HL-60/S4 treated with retinoic acid at 250 ng/mL for 4 days and 3 days (cell line): ENCODE results near the gene RNF103.
"Not testable (repeated sequence)": the region's sequence is repeated elsewhere in the genome, so short reads cannot be mapped to it uniquely, and the experiment has no call there.

Experiments used
- in situ Hi-C: fragments of 300-500 bp; cut with MboI; formaldehyde crosslinking; loops from 2 replicates; pipeline ENCODE4 v1.7.0; 2022; ENCODE audit warnings: low sequenced_read_pairs

The RNF103 gene

DNA sequence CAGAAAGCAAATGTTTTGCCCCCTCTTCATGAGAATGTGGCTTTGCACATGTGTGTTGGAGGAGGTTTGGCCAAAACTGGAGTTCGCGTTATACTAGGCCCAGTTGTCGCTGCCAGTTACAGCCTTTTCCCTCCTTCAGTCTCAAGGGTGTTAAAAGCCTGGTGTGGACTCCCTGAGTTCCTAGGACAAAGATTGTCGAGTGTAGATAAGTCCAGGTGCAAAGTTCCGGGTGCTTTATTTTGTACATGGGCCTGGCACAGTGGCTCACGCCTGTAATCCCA, 542 bp upstream of the RNF103 start:
- in situ Hi-C loops, result no loop called here

- in situ Hi-C loops, result no loop called here
Measured at GRCh38 chr2:86623043-86623493, 597 bp downstream of the RNF103 start.

DNA sequence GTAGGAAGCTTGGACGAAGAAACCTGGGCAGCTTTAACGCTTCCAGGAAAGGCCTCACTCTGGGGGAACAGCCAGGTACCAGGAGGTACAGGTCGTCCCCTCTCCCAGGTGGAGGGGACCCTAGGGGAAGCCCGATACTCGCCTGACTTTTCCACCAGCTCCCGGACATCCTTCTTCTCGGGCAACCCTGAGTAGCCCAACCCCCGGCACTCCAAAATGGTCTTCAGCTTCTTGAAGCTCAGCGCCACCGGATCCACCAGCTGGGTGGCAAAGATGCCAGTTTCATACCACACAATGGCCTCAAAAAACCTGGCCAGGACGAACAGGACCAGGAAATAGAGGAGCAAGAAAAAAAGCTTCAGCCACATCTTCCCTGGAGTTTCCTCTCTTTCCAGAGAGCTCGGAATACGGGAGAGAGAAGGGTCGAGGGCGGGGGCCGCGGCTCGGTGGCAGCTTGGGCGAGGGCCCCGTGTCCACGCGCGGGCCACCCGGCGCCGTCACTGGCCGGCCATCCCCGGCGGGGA, 1.1 kb downstream of the RNF103 start:
- in situ Hi-C loops, result no loop called here

DNA sequence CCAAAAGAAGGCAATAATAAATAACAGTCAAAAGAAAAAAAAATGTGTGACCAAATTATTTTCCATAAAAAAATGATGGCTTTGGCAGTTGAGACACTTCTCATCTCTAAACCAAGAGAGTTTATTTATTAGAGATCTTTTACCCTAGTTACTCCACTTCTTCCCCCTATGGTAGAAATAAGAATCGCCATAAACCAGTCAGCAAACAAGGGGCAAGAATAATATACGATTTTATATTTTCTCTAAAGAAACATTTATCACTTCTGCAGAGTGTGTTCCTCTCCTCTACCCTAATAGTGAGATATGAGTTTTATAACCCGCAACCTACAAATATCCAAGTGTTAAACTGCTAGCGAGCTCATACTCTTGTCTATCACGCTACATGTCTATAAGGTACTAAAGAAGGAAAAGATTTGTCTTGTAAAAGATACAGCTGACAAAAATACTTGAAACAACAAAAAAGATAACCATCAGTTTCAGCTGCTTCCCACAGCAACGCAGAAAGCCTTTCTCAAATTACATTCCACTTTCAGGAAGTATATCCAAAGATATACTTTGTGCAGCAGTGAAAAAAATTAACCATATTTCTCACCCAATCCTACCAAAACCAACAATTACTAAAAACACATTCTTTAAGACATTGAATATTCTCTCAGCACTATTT, 2.3 kb downstream of the RNF103 start:
- in situ Hi-C loops, result no loop called here

DNA sequence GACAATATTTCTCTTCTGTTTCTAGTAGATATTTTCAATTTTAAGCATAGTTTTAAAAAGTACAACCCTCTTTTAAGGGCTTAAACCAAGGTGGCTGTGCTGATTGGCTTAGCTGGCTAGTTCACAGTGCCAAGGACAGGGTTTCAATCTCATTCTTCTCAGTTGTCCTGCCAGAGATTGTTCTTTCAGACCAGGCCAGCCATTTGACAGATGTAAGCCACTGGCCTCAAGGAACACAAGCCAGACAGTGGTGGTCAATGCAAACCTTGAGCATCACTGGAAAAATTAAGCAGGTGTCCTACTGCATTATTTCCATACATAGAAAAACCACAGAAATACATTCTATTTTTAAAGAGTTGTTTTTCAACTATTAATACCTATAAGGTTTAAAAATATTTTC, 5.9 kb downstream of the RNF103 start:
- in situ Hi-C loops, result no loop called here

DNA sequence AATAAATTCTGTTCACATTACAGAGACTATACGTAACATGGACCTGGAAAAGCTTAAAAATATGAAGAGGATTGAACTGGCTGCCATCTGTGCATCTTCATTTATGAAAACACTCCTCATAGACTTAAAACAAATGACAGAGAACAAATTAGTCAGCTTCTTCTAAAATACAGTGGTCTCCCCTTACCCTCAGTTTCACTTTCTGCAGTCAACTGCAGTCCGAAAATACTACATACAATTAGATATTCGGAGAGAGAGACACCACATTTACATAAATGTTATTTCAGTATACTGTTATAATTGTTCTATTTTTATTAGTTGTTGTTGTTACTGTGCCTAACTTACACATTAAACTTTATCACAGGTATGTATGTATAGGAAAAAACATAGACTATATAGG, 6.5 kb downstream of the RNF103 start:
- in situ Hi-C loops, result no loop called here

GRCh38 chr2:86616502-86616901, 7.2 kb downstream of the RNF103 start:
- in situ Hi-C loops, result no loop called here

DNA sequence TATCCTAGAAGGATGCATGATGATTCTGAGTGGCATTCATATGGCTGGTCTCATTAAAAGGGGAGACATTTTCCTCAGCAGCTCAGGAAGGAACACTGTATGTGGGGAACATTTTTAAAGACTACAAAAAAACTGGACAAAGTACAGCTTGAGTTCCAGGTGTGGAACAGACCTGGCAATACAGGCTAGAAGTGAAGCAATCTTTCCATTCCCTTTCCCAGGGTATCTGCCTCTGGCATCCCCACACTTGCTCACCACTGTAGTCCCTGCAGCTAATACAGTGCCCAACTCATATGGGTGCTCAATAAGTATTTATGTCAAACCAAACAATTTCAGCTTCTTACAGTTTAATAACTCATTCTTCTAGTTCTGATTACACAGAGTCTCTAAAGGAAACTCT, 8.1 kb downstream of the RNF103 start:
- in situ Hi-C loops, result no loop called here

DNA sequence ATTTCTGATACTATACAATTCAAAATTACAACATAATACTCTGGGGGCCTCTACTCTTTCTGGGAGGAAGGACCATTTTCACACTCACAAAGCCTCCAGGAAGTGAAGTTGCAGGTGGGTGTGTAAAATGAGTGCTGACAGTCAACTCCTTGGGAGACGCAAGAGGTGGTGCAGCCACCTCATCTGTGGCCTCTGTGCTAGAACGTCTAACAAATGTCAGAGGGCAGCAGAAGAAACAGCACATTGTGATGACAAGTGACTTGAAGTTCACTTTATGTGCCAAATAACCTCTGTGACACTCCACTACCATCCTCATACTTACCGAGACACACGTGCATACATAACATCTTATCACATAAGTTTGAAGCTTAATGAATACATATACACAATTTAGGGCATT, 10.2 kb downstream of the RNF103 start:
- in situ Hi-C loops, result no loop called here

DNA sequence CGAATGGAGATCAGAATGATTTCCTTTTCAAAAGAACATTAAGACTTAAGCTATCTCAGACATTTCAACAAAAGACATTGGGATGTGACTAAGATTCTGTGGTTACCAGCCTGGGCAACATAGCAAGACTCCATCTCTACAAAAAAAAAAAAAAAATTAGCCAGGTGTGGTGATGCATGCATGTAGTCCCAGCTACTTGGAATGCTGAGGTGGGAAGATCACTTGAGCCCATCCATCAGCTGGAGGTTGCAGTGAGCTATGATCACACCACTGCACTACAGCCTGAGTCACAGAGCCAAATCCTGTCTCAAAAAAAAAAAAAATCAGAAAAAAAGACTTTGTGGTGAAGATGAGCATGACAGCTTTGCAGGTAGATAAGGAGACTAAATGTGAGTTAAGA, 12.8 kb downstream of the RNF103 start:
- in situ Hi-C loops, result no loop called here

DNA sequence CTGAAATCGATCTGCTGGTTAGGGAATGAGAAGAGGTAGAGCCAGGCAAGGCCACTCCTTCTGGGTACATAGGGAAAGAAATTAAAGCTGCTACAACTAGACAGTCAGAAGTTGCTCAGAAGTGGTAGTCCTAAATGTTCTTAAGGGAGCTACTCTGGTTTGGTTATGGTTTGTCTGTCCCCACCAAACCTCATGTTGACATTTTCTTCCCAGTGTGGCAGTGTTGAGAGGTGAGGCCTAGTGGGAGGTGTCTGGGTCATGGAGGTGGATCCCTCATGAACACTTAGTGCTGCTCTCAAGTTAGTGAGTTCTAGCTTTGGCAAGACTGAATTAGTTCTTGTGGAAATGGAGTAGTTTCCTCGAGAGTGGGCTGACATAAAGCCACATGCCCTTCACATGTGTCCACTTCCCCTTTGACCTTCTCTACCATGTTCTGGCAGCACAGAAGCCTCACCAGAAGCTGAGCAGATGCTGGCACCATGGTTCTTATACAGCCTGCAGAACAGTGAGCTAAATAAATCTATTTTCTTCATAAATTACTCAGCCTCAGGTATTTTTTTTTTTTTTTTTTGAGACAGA, 14.7 kb downstream of the RNF103 start:
- in situ Hi-C loops, result no loop called here

DNA sequence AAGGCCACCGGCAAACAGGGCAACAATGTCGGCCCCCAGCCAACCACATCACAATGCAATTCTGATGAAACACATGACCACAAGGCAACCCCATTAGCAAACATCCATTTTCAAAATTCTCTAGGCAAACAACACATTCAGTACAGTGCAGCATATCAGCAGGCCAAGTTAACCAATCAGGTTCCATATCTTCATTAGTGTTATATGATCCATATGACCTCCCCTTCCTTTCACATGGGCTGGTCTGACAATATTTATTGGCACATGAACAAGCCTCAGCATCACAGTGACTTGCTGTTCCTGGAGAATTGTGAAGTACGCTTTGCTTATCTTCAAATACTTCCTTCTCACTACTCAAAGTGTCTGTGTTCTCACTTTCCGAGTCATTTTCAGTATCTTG, 19.8 kb downstream of the RNF103 start:
- in situ Hi-C loops, result no loop called here

GRCh38 chr2:86598966-86599365, 24.7 kb downstream of the RNF103 start:
- in situ Hi-C loops, result no loop called here

- in situ Hi-C loops, result no loop called here
Measured at GRCh38 chr2:86596118-86596517, 27.5 kb downstream of the RNF103 start.

- in situ Hi-C loops, result no loop called here
Measured at GRCh38 chr2:86593266-86593665, 30.4 kb downstream of the RNF103 start.

GRCh38 chr2:86592547-86593230, 31.0 kb downstream of the RNF103 start:
- in situ Hi-C loops, result no loop called here

DNA sequence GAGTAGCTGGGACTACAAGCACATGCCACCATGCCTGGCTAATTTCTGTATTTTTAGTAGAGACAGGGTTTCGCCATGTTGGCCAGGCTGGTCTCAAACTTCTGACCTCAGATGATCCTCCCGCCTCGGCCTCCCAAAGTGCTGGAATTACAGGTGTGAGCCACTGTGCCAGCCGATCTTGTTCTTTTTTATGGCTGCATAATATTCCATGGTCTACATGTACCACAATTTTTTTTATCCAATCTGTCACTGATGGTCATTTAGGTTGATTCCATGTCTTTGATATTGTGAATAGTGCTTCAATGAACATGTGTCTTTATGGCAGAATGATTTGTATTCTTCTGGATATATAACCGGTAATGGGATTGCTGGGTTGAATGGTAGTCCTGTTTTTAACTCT, 34.0 kb downstream of the RNF103 start:
- in situ Hi-C loops, result not testable (repeated sequence)

DNA sequence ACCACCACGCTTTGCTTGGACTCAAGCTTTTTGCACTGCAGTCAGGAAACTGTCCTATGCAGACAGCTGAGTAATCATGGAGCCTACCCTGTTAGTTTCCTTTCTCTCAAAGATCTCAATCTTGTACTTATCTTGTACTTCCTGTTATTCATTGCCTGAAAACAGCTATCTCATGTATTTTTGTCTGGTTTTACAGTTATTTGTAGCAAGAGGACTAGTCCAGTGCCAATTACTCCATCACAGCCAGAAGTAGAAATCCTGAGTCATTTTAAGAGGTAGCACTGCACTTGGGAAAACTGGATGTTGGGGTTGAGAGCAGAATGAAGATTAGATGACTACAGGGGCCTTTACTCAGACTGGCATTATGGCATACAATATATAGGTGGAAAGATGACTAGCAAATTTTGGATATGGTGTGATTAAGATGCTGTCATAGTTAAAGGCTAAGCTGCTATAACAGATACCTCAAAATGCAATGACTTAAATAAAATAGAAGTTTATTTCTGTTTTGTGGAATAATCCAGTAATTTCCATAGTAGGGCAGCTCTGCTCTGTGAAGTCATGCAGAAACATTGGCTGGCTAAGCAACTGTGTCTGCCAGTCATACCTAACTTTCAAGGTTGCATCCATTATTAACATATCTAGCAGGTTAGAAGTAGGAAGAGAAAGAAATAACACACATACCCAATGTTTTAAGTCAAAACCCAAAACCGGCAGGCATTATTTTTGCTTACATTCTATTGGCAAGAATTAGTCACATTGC, 39.3 kb downstream of the RNF103 start:
- in situ Hi-C loops, result no loop called here

- in situ Hi-C loops, result no loop called here
Measured at GRCh38 chr2:86580560-86580959, 43.1 kb downstream of the RNF103 start.

DNA sequence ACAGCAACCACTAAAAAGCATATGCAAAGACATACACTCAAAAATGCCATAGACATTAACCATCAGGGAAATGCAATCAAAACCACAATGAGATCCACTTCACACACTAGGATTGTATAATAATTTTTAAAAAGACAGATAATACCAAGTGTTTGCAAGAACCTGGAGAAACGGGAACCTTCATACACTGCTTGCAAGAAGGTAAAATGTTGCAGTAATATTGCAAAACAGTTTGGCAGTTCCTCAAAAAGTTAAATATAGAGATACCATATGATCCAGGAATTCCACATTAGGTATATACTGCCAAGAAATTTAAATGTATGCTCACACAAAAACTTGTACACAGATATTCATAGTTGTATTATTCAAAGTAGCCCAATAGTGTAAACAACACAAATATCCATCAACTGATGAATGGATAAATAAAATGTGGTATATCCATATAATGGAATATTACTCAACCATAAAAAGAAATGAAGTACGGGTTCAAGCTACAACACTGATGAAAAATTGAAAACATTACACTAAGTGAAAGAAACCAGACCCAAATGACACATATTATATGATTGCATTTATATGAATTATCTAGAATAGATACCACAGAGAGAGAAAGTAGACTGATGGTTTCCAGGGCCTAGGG, 45.7 kb downstream of the RNF103 start:
- in situ Hi-C loops, result no loop called here

GRCh38 chr2:86570059-86570458, 53.6 kb downstream of the RNF103 start:
- in situ Hi-C loops, result no loop called here
